Endodermal cell (in vitro differentiated cells): Measurements from ENCODE around the gene SLC5A5. TPM values are rescaled to one million over a fixed set of nuclear protein-coding genes. Genes with fewer than 3 reads are reported as not detected.
A peak's percentile ranks its signal among the peaks of the same experiment; 100 is the strongest.
"Not testable (repeated sequence)": the region's sequence is repeated elsewhere in the genome, so short reads cannot be mapped to it uniquely, and the experiment has no call there.

ENCODE experiments used
- DNase-seq: peaks from one replicate; pipeline ENCODE4 v3.0.0-alpha.2; 2017
- H3K27ac ChIP-seq: 2 replicates; pipeline ENCODE4 v1.5.1; 2013; ENCODE audit warnings: mild to moderate bottlenecking, low read depth, low read length, moderate library complexity
- H3K27me3 ChIP-seq: 2 replicates; pipeline ENCODE4 v1.6.1; 2013; ENCODE audit warnings: mild to moderate bottlenecking, low read length, moderate library complexity; ENCODE audit not compliant: insufficient read depth, control insufficient read depth, poor library complexity, severe bottlenecking
- H3K36me3 ChIP-seq: 2 replicates; pipeline ENCODE4 v1.7.0; 2013; ENCODE audit warnings: mild to moderate bottlenecking, low read length, moderate library complexity; ENCODE audit not compliant: control insufficient read depth, insufficient read depth
- H3K4me1 ChIP-seq: one replicate; pipeline ENCODE4 v1.7.0; 2013; ENCODE audit warnings: low read length; ENCODE audit not compliant: control insufficient read depth, insufficient read depth
- H3K4me3 ChIP-seq: 2 replicates; pipeline ENCODE4 v1.5.1; 2013; ENCODE audit warnings: mild to moderate bottlenecking, low read length, moderate library complexity
- H3K9ac ChIP-seq: 2 replicates; pipeline ENCODE4 v1.6.1; 2013; ENCODE audit warnings: mild to moderate bottlenecking, low read length, moderate library complexity; ENCODE audit not compliant: poor library complexity, severe bottlenecking; ENCODE audit errors: extremely low read depth
- H3K9me3 ChIP-seq: 2 replicates; pipeline ENCODE4 v1.6.1; 2013; ENCODE audit warnings: mild to moderate bottlenecking, low read length, moderate library complexity; ENCODE audit not compliant: control insufficient read depth
- H3K27ac Mint-ChIP-seq: 2 replicates; pipeline ENCODE4 v1.8.0; 2020; ENCODE audit warnings: mixed read lengths
- H3K27me3 Mint-ChIP-seq: 2 replicates; pipeline ENCODE4 v1.8.0; 2021; ENCODE audit warnings: mild to moderate bottlenecking, mixed read lengths; ENCODE audit not compliant: insufficient read depth
- H3K36me3 Mint-ChIP-seq: 2 replicates; pipeline ENCODE4 v1.8.0; 2020; ENCODE audit warnings: low read depth, mixed read lengths
- H3K4me1 Mint-ChIP-seq: 2 replicates; pipeline ENCODE4 v1.8.0; 2020; ENCODE audit warnings: mixed read lengths
- H3K4me3 Mint-ChIP-seq: 2 replicates; pipeline ENCODE4 v1.8.0; 2020; ENCODE audit warnings: mild to moderate bottlenecking, moderate library complexity, mixed read lengths
- H3K9me3 Mint-ChIP-seq: 2 replicates; pipeline ENCODE4 v1.8.0; 2020; ENCODE audit warnings: mild to moderate bottlenecking, mixed read lengths
- CTCF ChIP-seq: fragments of 200-600 bp; sonication (generic); conservative IDR thresholded peaks from 2 replicates; pipeline ENCODE4 v1.5.0; 2021; ENCODE audit warnings: antibody characterized with exemption, mild to moderate bottlenecking
- WGBS, 2 experiments: methylation state at CpG; one replicate each; pipeline versions ENCODE4 v1.1.5 to v1.1.7; 2013; ENCODE audit warnings: missing lambda C conversion rate in 2 of 2, mixed read lengths in 1 of 2; ENCODE audit not compliant: insufficient coverage in 1 of 2, insufficient read length in 1 of 2; 5-methylcytosine and 5-hydroxymethylcytosine counted together
- total RNA-seq, 2 donors: library from RNA; stranded (reverse); fragmentation: NEBNext Ultra II Directional in 1 of 2; extraction: Animal tissue kit (Norgen Biotek cat#: 25700) in 1 of 2; gene quantifications; 2 replicates in 1 of 2; 3 replicates in 1 of 2; pipeline ENCODE4 v1.2.1, GENCODE V29; 2021

Gene SLC5A5
- total RNA-seq, 2 donors from 2014 or later = 0.15 TPM; not detected in 1

DNA sequence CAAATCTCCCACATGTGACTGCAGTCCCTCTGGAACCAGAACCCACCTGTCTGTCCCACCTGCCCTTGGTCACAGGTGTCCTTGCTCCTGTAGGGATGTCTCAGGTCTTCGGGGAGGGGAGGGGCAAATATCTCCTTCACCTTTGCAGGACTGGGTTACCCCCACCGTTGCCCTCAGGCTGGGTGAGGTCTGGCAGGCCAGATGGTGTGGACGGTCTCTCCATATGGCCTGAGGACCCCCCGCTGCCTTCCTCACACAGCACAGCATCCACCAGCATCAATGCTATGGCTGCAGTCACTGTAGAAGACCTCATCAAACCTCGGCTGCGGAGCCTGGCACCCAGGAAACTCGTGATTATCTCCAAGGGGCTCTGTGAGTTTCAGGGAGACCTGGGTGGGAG lies 10.0 kb downstream of the SLC5A5 start:
- Mint-ChIP-seq H3K36me3 (no peaks in the 10 kb centered on the region), H3K4me1 (no peaks in the 10 kb centered on the region), H3K9me3 (no peaks in the 10 kb centered on the region), H3K27me3 (peaks cover 7% of the 10 kb centered on the region), H3K4me3 (no peak overlapping the region), H3K27ac (no peak overlapping the region)
- Histone ChIP-seq H3K27me3 (no peaks in the 10 kb centered on the region), H3K4me1 (no peaks in the 10 kb centered on the region), H3K36me3 (no peaks in the 10 kb centered on the region), H3K4me3 (no peak overlapping the region), H3K27ac (no peak overlapping the region), H3K9ac (no peak overlapping the region), H3K9me3 (no peaks in the 10 kb centered on the region)
- no peak for DNase-seq
- WGBS, 2 experiments = 82 to 83% methylated on average over 4 to 7 of the region's 7 CpGs
- TF ChIP-seq CTCF = no peak

DNA sequence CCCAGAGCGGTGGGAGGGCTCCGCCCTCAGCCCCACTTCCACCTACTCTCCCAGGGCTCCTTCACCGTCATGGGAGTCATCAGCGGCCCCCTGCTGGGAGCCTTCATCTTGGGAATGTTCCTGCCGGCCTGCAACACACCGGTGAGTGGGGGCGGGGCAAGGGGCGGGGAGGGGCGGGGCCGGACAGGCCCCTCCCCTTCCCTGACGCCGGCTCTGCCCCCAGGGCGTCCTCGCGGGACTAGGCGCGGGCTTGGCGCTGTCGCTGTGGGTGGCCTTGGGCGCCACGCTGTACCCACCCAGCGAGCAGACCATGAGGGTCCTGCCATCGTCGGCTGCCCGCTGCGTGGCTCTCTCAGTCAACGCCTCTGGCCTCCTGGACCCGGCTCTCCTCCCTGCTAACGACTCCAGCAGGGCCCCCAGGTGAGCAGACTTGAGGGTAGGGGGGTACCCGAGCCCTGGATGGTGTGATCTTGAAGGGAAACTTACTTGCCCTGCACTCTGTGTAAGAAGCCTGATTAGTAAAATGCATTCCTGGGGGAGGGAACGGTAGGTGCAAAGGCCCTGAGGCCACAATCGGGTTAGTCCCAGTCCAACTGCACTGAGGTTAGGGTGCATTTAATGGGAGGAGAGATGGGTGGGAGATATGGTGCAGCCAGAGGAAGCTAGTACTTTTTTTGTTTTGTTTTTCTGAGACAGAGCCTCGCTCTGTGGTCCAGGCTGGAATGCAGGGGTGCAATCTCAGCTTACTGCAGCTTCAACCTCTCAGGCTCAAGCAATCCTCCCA lies 12.1 kb downstream of the SLC5A5 start:
- peak; percentile 61 for DNase-seq
- TF ChIP-seq CTCF = no peak
- no peaks in the 10 kb centered on the region for H3K4me1 Mint-ChIP-seq
- Histone ChIP-seq H3K9ac (no peak overlapping the region), H3K4me1 (no peaks in the 10 kb centered on the region), H3K4me3 (no peak overlapping the region), H3K27ac (no peak overlapping the region), H3K36me3 (no peaks in the 10 kb centered on the region), H3K9me3 (no peaks in the 10 kb centered on the region), H3K27me3 (no peaks in the 10 kb centered on the region)
- peaks cover 8% of the 10 kb centered on the region for H3K27me3 Mint-ChIP-seq
- no peak overlapping the region for H3K27ac Mint-ChIP-seq
- no peaks in the 10 kb centered on the region for H3K36me3 Mint-ChIP-seq
- H3K9me3 Mint-ChIP-seq = no peaks in the 10 kb centered on the region
- H3K4me3 Mint-ChIP-seq = no peak overlapping the region
- 82 to 99% methylated on average over 12 to 33 of the region's 33 CpGs for WGBS, 2 experiments

DNA sequence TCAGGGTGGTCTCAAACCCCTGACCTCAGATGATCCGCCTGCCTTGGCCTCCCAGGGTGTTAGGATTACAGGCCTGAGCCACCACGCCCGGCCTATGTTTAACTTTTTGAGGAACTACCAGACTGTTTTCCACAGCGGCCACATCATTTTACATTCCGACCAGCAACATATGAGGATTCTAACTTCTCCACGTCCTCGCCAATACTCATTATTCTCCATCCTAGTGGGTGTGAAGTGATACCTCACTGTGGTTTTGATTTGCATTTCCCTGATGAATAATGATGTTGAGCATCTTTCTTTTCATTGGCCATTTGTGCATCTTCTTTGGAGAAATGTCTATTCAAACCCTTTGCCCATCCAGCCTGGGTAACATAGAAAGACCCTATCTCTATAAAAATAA lies 14.8 kb downstream of the SLC5A5 start:
- no peaks in the 10 kb centered on the region for H3K9me3 ChIP-seq
- H3K36me3 ChIP-seq = no peaks in the 10 kb centered on the region
- no peaks in the 10 kb centered on the region for H3K4me1 ChIP-seq
- peaks cover 8% of the 10 kb centered on the region for H3K27me3 ChIP-seq
- no peak overlapping the region for H3K27ac ChIP-seq
- Mint-ChIP-seq H3K4me1 (no peaks in the 10 kb centered on the region), H3K9me3 (no peaks in the 10 kb centered on the region), H3K4me3 (no peak overlapping the region), H3K27me3 (peaks cover 17% of the 10 kb centered on the region), H3K36me3 (no peaks in the 10 kb centered on the region), H3K27ac (no peak overlapping the region)
- DNase-seq = no peak
- no peak for TF ChIP-seq CTCF
- no peak overlapping the region for H3K9ac ChIP-seq
- WGBS, 2 experiments = 81 to 90% methylated on average over 3 to 7 of the region's 7 CpGs
- no peak overlapping the region for H3K4me3 ChIP-seq

- not testable (repeated sequence) for DNase-seq, H3K27ac ChIP-seq, H3K36me3 ChIP-seq, H3K9ac ChIP-seq, H3K4me3 Mint-ChIP-seq, H3K9me3 Mint-ChIP-seq, H3K9me3 ChIP-seq, H3K27ac Mint-ChIP-seq, H3K4me1 ChIP-seq, H3K27me3 ChIP-seq, H3K4me3 ChIP-seq, H3K36me3 Mint-ChIP-seq, H3K4me1 Mint-ChIP-seq
- peaks cover 21% of the 10 kb centered on the region for H3K27me3 Mint-ChIP-seq
- 86 to 91% methylated on average over 2 to 3 of the region's 4 CpGs for WGBS, 2 experiments
These were observed 15.5 kb downstream of the SLC5A5 start for GRCh38 chr19:17887221-17887620.
